Endothelial cell of umbilical vein (primary cell): ENCODE results near the gene GABARAP. TPM values are rescaled to one million over a fixed set of nuclear protein-coding genes. Genes with fewer than 3 reads are reported as not detected.

Source experiments
- BruUV-seq: library from RNA; stranded (reverse); fragments of 400-500 nt; replicated peaks from 2 replicates; lab custom pipeline; 2021; lab: Mats Ljungman, UMichigan
- CTCF ChIA-PET: fragments of 300-600, 350-600 bp; sonication (Branson Sonifier 250); formaldehyde crosslinking; loops from one replicate; lab custom pipeline; 2021; ENCODE audit warnings: antibody characterized with exemption, inconsistent platforms; lab: Charles Lee
- POLR2A ChIA-PET: fragments of 300-600, 350-600 bp; sonication (Branson Sonifier 250); formaldehyde crosslinking; loops from one replicate; lab custom pipeline; 2021; ENCODE audit warnings: antibody characterized with exemption, inconsistent platforms; lab: Charles Lee
- DNase-seq: peaks from one replicate; pipeline ENCODE4 v3.0.0-alpha.2; 2011; ENCODE audit warnings: low read depth, low spot score
- FAIRE-seq: peaks from 2 replicates; lab custom pipeline; 2011; peaks lifted over from hg19 to GRCh38; lab: Jason Lieb, UNC
- H2AFZ ChIP-seq: 2 replicates; pipeline ENCODE4 v1.6.0; 2012; ENCODE audit warnings: low read depth, low read length, control low read depth, inconsistent platforms
- H3K27ac ChIP-seq: 2 replicates; pipeline ENCODE4 v1.5.1; 2011; ENCODE audit warnings: low read depth, mild to moderate bottlenecking, control low read depth, low read length, moderate library complexity; ENCODE audit not compliant: insufficient read depth
- H3K27me3 ChIP-seq, 2 experiments: 2 replicates each; pipeline versions ENCODE4 v1.6.0 to v1.6.1; 2011; ENCODE audit warnings: low read length in 2 of 2, mixed read lengths in 1 of 2; ENCODE audit not compliant: control insufficient read depth in 2 of 2, insufficient read depth in 2 of 2
- H3K36me3 ChIP-seq, 2 experiments: 2 replicates in 1 of 2; 3 replicates in 1 of 2; pipeline ENCODE4 v1.5.1; 2011; ENCODE audit warnings: low read length in 2 of 2, mild to moderate bottlenecking in 1 of 2, moderate library complexity in 1 of 2; ENCODE audit not compliant: control insufficient read depth in 2 of 2, insufficient read depth in 2 of 2; ENCODE audit errors: extremely low read depth in 1 of 2
- H3K4me1 ChIP-seq: 3 replicates; pipeline ENCODE4 v1.5.1; 2011; ENCODE audit warnings: mild to moderate bottlenecking, low read length; ENCODE audit not compliant: control insufficient read depth, insufficient read depth; ENCODE audit errors: extremely low read depth
- H3K4me2 ChIP-seq: 2 replicates; pipeline ENCODE4 v1.6.1; 2011; ENCODE audit warnings: low read length, control low read depth, mixed read lengths; ENCODE audit not compliant: insufficient read depth
- H3K4me3 ChIP-seq, 3 experiments: fragments of 200-600 bp in 1 of 3; sonication (generic), shearing (Covaris generic) in 1 of 3; replicated peaks in 1 of 3; 2 replicates each; pipeline ENCODE4 v1.5.1; 2011 to 2016; ENCODE audit warnings: control low read depth in 3 of 3, low read length in 3 of 3, mild to moderate bottlenecking in 2 of 3, inconsistent platforms in 1 of 3, low read depth in 1 of 3, moderate library complexity in 1 of 3; ENCODE audit not compliant: insufficient read depth in 1 of 3
- H3K79me2 ChIP-seq: 2 replicates; pipeline ENCODE4 v1.6.0; 2012; ENCODE audit warnings: low read length, inconsistent platforms; ENCODE audit not compliant: control insufficient read depth, insufficient read depth
- H3K9ac ChIP-seq: replicated peaks from 2 replicates; pipeline ENCODE3; 2011; ENCODE audit warnings: low read length, control low read depth; ENCODE audit not compliant: insufficient read depth; ENCODE audit errors: extremely low read depth
- H3K9me1 ChIP-seq: replicated peaks from 3 replicates; pipeline ENCODE4 v1.6.0; 2011; ENCODE audit warnings: mild to moderate bottlenecking, low read length; ENCODE audit not compliant: control insufficient read depth, insufficient read depth; ENCODE audit errors: extremely low read depth
- H3K9me3 ChIP-seq: replicated peaks from 2 replicates; pipeline ENCODE4 v1.5.1; 2012; ENCODE audit warnings: low read length, inconsistent platforms; ENCODE audit not compliant: control insufficient read depth, insufficient read depth
- H4K20me1 ChIP-seq: replicated peaks from 2 replicates; pipeline ENCODE3; 2011; ENCODE audit warnings: mild to moderate bottlenecking, low read length; ENCODE audit not compliant: control insufficient read depth, insufficient read depth; ENCODE audit errors: extremely low read depth
- EZH2 ChIP-seq: IDR thresholded peaks from 2 replicates; pipeline ENCODE4 v1.6.1; 2012; ENCODE audit warnings: borderline replicate concordance, low read depth, mild to moderate bottlenecking, moderate library complexity, low read length, inconsistent platforms; ENCODE audit not compliant: severe bottlenecking
- GATA2 ChIP-seq: IDR thresholded peaks from 2 replicates; pipeline ENCODE4 v1.7.0; 2011; ENCODE audit warnings: low read depth, mild to moderate bottlenecking, moderate library complexity, mixed read lengths, low read length; ENCODE audit not compliant: insufficient read length, insufficient read depth
- MYC ChIP-seq: IDR thresholded peaks from one replicate; pipeline ENCODE4 v1.6.1; 2011; ENCODE audit warnings: mild to moderate bottlenecking, low read depth, low read length
- POLR2AphosphoS5 ChIP-seq: IDR thresholded peaks from 2 replicates; pipeline ENCODE4 v1.6.1; 2012; ENCODE audit warnings: low read depth, mild to moderate bottlenecking, control low read depth, low read length, moderate library complexity; ENCODE audit not compliant: insufficient read depth
- dilution Hi-C: fragments of 300-500 bp; cut with MboI; formaldehyde crosslinking; loops from one replicate; pipeline ENCODE4 v1.15.0; 2019; ENCODE audit warnings: low sequenced_read_pairs; ENCODE audit not compliant: extremely low pct_ligation_motif_present
- intact Hi-C: fragments of 100-400 bp; cut with micrococcal nuclease; formaldehyde crosslinking; loops from one replicate; pipeline ENCODE4 v1.10.0; 2022
- polyA plus RNA-seq, 4 experiments: library from polyadenylated mRNA; depleted of rRNA in 3 of 4; stranded (reverse) in 3 of 4; unstranded in 1 of 4; fragments of >200 nt; gene quantifications; 2 replicates each; pipeline versions ENCODE4 v1.2.1 to v1.2.3, GENCODE V29; 2011 to 2012; ENCODE audit warnings: missing spikeins in 1 of 4
- total RNA-seq: library from RNA; stranded (reverse); gene quantifications from 2 replicates; pipeline ENCODE4 v1.2.3, GENCODE V29; 2021
- TF ChIP-seq, protein P1 (sequence below): IDR thresholded peaks from 2 replicates; pipeline ENCODE4 v1.6.1; 2011; ENCODE audit not compliant: insufficient read depth, insufficient read length
- TF ChIP-seq, protein P2 (sequence below), 2 donors: IDR thresholded peaks; 1 replicate in 1 of 2; 2 replicates in 1 of 2; pipeline ENCODE4 v1.5.1; 2011; ENCODE audit warnings: low read length in 2 of 2, mild to moderate bottlenecking in 2 of 2, moderate library complexity in 2 of 2, control low read depth in 1 of 2, inconsistent platforms in 1 of 2, low read depth in 1 of 2; ENCODE audit not compliant: insufficient read depth in 1 of 2; ENCODE audit errors: extremely low read depth in 1 of 2

GABARAP gene
- total and polyA plus RNA-seq, 2 donors (not counting 3 experiments of a cell fraction or from before 2014, with no cell fraction given) = 401 to 882 TPM

DNA sequence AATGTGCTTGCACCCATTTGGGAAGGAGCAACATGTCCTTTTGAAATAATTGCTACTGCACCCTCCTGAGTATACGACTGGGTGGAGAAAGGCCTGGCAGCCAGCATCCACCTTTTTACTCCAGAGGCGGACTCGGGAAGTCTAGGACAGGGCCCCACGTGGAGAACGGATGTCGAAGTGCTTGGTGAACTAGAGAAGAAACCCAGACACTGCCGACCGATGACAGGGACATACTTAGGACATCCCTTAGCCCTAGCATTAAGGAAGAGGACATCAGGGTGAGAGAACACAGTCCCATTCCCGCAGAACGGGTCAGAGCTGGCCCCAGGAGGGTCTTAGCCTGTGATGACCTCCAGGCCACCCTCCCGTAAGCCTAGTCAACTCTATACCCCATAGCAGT, 48.4 kb upstream of the GABARAP start:
- Histone ChIP-seq H2AFZ (no peak overlapping the region), H3K27me3 (peaks cover 20 to 40% of the 10 kb centered on the region in 2 experiments), H3K27ac (no peak overlapping the region), H3K9me1 (no peaks in the 10 kb centered on the region), H3K4me3 (no peak overlapping the region), H3K4me2 (no peak overlapping the region), H3K4me1 (peaks cover 3% of the 10 kb centered on the region), H3K9ac (no peak overlapping the region), H3K9me3 (no peaks in the 10 kb centered on the region), H3K36me3 (no peaks in the 10 kb centered on the region), H3K79me2 (no peaks in the 10 kb centered on the region), H4K20me1 (no peaks in the 10 kb centered on the region)
- TF ChIP-seq, protein P1, sequence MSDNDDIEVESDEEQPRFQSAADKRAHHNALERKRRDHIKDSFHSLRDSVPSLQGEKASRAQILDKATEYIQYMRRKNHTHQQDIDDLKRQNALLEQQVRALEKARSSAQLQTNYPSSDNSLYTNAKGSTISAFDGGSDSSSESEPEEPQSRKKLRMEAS = no peak
- TF ChIP-seq EZH2 = no peak
- no peak for TF ChIP-seq POLR2AphosphoS5
- TF ChIP-seq GATA2 = no peak
- no peak for TF ChIP-seq MYC
- TF ChIP-seq, protein P2, sequence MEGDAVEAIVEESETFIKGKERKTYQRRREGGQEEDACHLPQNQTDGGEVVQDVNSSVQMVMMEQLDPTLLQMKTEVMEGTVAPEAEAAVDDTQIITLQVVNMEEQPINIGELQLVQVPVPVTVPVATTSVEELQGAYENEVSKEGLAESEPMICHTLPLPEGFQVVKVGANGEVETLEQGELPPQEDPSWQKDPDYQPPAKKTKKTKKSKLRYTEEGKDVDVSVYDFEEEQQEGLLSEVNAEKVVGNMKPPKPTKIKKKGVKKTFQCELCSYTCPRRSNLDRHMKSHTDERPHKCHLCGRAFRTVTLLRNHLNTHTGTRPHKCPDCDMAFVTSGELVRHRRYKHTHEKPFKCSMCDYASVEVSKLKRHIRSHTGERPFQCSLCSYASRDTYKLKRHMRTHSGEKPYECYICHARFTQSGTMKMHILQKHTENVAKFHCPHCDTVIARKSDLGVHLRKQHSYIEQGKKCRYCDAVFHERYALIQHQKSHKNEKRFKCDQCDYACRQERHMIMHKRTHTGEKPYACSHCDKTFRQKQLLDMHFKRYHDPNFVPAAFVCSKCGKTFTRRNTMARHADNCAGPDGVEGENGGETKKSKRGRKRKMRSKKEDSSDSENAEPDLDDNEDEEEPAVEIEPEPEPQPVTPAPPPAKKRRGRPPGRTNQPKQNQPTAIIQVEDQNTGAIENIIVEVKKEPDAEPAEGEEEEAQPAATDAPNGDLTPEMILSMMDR (IDR thresholded peaks at IDR 0.05; ENCODE audit: extremely low read depth in 1 of 2, insufficient read depth in 1 of 2, low read depth in 1 of 2, low read length in 2 of 2) = no peak
- ChIA-PET CTCF (interaction anchor here (1.6 kb wide), 2 partner anchors 10 to 245 kb away, joined by 5 to 9 read pairs; partner anchors contain the start of gene SLC2A4), POLR2A (no interaction called here)
- intact Hi-C loops = no loop called here
- FAIRE-seq = no peak
- no TSS peak for BruUV-seq
- DNase-seq = no peak
- dilution Hi-C loops = no loop called here
